Lung (tissue), 12 donors: ENCODE data around the gene TOR1B. TPM values are rescaled to one million over a fixed set of nuclear protein-coding genes. Genes with fewer than 3 reads are reported as not detected.

Experiments used
- ATAC-seq: fragments of 200-7000 bp; cut with Tn5 transposase; one replicate; pipeline ENCODE4 v1.9.1; 2020; ENCODE audit warnings: moderate number of reproducible peaks; ENCODE audit not compliant: insufficient read depth, low FRiP score
- DNase-seq, 3 donors: peaks; one replicate each; pipeline ENCODE4 v3.0.0-alpha.2; 2013 to 2017
- H3K27ac ChIP-seq, 2 donors: one replicate each; pipeline ENCODE4 v1.5.1; 2013; ENCODE audit warnings: mild to moderate bottlenecking in 2 of 2, moderate library complexity in 2 of 2, control low read depth in 1 of 2, inconsistent platforms in 1 of 2, low read depth in 1 of 2, low read length in 1 of 2
- H3K27me3 ChIP-seq, 3 donors: one replicate each; pipeline ENCODE4 v1.5.1; 2013; ENCODE audit warnings: low read length in 2 of 3; ENCODE audit not compliant: control insufficient read depth in 3 of 3, insufficient read depth in 3 of 3
- H3K36me3 ChIP-seq, 4 donors: one replicate each; pipeline ENCODE4 v1.5.1; 2013; ENCODE audit warnings: low read length in 4 of 4, mild to moderate bottlenecking in 1 of 4, moderate library complexity in 1 of 4; ENCODE audit not compliant: control insufficient read depth in 4 of 4, insufficient read depth in 4 of 4
- H3K4me1 ChIP-seq, 5 donors: one replicate each; pipeline ENCODE4 v1.5.1; 2013; ENCODE audit warnings: low read length in 5 of 5, mild to moderate bottlenecking in 2 of 5, moderate library complexity in 1 of 5; ENCODE audit not compliant: control insufficient read depth in 5 of 5, insufficient read depth in 5 of 5
- H3K4me3 ChIP-seq: one replicate; pipeline ENCODE4 v1.5.1; 2013; ENCODE audit warnings: mild to moderate bottlenecking, control low read depth, moderate library complexity
- H3K9ac ChIP-seq, 2 donors: one replicate each; pipeline ENCODE4 v1.5.1; 2013; ENCODE audit warnings: low read length in 2 of 2, control low read depth in 1 of 2; ENCODE audit not compliant: insufficient read depth in 1 of 2
- H3K9me3 ChIP-seq, 4 donors: one replicate each; pipeline ENCODE4 v1.5.1; 2013; ENCODE audit warnings: low read length in 3 of 4, mild to moderate bottlenecking in 1 of 4, moderate library complexity in 1 of 4; ENCODE audit not compliant: control insufficient read depth in 4 of 4, insufficient read depth in 3 of 4
- WGBS, 2 donors: extraction: QIAGEN DNeasy Blood & Tissue Kit; methylation state at CpG; one replicate each; pipeline ENCODE4 v1.1.7; 2013; 5-methylcytosine and 5-hydroxymethylcytosine counted together
- polyA plus RNA-seq, 2 donors: library from polyadenylated mRNA; stranded (reverse); fragments of 200-250 nt; gene quantifications; one replicate each; pipeline ENCODE4 v1.2.1, GENCODE V29; 2013
- total RNA-seq, 2 donors: library from RNA; depleted of rRNA in 1 of 2; stranded (reverse); fragments of >200 nt in 1 of 2; gene quantifications; one replicate each; pipeline ENCODE4 v1.2.1, GENCODE V29; 2014 to 2021
- TF ChIP-seq, protein P1 (sequence below): IDR thresholded peaks from 2 replicates; pipeline ENCODE4 v1.5.1; 2012; ENCODE audit warnings: mild to moderate bottlenecking; ENCODE audit errors: control extremely low read depth, extremely low read depth
- donor health status: control.
- donor health status: control.
- donor health status: Bipolar disorder and iron deficiency.
- donor health status: healthy.
- donor health status: DM: yes; HTN: yes; CAD: no.

Gene TOR1B
- total and polyA plus RNA-seq, 4 donors = 10.1 to 26.7 (median 26.0) TPM

- TF ChIP-seq, protein P1, sequence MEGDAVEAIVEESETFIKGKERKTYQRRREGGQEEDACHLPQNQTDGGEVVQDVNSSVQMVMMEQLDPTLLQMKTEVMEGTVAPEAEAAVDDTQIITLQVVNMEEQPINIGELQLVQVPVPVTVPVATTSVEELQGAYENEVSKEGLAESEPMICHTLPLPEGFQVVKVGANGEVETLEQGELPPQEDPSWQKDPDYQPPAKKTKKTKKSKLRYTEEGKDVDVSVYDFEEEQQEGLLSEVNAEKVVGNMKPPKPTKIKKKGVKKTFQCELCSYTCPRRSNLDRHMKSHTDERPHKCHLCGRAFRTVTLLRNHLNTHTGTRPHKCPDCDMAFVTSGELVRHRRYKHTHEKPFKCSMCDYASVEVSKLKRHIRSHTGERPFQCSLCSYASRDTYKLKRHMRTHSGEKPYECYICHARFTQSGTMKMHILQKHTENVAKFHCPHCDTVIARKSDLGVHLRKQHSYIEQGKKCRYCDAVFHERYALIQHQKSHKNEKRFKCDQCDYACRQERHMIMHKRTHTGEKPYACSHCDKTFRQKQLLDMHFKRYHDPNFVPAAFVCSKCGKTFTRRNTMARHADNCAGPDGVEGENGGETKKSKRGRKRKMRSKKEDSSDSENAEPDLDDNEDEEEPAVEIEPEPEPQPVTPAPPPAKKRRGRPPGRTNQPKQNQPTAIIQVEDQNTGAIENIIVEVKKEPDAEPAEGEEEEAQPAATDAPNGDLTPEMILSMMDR = no peak
- H3K27me3 ChIP-seq = no peaks in the 10 kb centered on the region
- H3K36me3 ChIP-seq = no peaks in the 10 kb centered on the region
- ATAC-seq (no peak), DNase-seq (no peak)
- no peak overlapping the region for H3K4me3 ChIP-seq
- no peaks in the 10 kb centered on the region for H3K9me3 ChIP-seq
- 86 to 95% methylated on average over 5 of the region's 5 CpGs for WGBS, 2 donors
- no peak overlapping the region for H3K27ac ChIP-seq
- no peaks in the 10 kb centered on the region for H3K4me1 ChIP-seq
- no peak overlapping the region for H3K9ac ChIP-seq
Observed at GRCh38 chr9:129769669-129770068, 33.3 kb upstream of the TOR1B start.

DNA sequence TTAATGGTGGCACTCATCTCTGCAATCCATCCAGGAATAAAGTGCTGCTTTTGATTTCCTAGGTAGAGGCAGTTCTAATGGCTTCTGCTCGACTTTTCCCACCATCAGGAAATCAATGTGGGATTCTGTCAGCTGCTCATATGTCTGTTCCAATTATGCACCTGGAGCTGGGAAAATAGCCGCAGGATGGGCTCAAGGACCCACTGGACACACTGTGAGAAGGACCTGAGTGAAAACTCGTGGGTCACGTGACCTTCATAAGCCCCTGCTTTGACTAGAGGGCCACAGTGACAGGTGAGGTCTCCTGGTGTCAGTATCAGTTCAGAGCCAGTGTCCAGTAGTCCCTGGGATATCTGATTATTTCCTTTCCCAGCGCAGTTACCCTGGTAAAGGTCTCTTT lies 32.2 kb upstream of the TOR1B start:
- H3K4me1 ChIP-seq = peaks cover 0 to 3% (median 0%) of the 10 kb centered on the region in 5 donors
- H3K27me3 ChIP-seq = no peaks in the 10 kb centered on the region
- H3K9ac ChIP-seq = no peak overlapping the region
- WGBS, 2 donors = 84 to 91% methylated on average over 5 of the region's 5 CpGs
- DNase-seq (no peak), ATAC-seq (no peak)
- no peak overlapping the region for H3K4me3 ChIP-seq
- no peaks in the 10 kb centered on the region for H3K36me3 ChIP-seq
- TF ChIP-seq, protein P1 = no peak
- no peak overlapping the region for H3K27ac ChIP-seq
- no peaks in the 10 kb centered on the region for H3K9me3 ChIP-seq

DNA sequence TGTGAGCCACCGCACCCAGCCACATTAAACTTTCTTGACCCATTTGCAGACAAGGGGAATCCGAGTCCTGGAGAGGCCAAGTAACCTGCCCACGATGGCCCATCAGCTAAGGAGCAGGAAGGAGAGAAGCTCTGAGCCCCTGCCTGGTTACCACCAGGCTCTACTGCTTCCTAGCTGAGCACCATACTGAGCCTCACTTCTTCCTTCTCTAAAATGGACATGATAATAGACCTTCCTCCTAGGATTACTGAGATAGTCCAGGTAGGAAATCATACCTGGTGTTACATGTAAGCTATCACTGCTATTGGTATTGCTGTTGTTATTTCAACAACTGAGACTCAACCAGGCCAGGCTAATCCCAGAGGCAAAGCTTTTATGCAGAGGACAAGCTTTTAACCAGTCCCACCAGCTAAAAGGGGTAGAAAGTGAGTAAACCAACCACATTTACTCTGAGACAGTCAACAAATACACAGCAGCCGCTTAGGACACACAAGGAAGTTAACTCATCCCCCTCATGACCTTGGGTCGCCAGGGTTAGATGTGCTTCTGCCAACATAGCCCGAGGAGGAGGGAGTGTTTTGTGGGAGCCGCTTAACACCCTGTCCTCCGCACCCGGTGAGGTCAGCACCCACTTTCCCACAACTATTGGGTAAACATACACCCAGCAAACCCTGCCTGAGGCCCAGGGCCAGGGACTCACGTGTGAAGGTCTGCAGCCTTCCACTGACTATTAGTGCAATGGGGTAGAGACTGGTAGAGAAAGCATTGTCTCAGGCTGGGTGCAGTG lies 29.5 kb upstream of the TOR1B start:
- Histone ChIP-seq H3K27me3 (no peaks in the 10 kb centered on the region), H3K4me1 (peaks cover 0 to 17% (median 2%) of the 10 kb centered on the region in 5 donors), H3K9ac (no peak overlapping the region), H3K27ac (no peak overlapping the region), H3K4me3 (no peak overlapping the region), H3K9me3 (no peaks in the 10 kb centered on the region), H3K36me3 (no peaks in the 10 kb centered on the region)
- 47 to 51% methylated on average over 10 of the region's 10 CpGs for WGBS, 2 donors
- ATAC-seq (peak; percentile 25), DNase-seq (no peak)
- TF ChIP-seq, protein P1 = no peak
